ENCODE results near the gene SPAG9. TPM values are rescaled to one million over a fixed set of nuclear protein-coding genes. Genes with fewer than 3 reads are reported as not detected.

The SPAG9 gene
- total and polyA plus RNA-seq, 2 experiments from 2014 or later: 12.1 to 66.2 TPM

GRCh38 chr17:50972577-50972976 is 148.1 kb downstream of the SPAG9 start:
- Histone ChIP-seq H3K4me1 (ENCODE audit: low read depth) (no peaks in the 10 kb centered on the region), H3K36me3 (peaks cover 15% of the 10 kb centered on the region), H3K27ac (no peak overlapping the region), H3K4me3 (no peak overlapping the region), H3K9me3 (ENCODE audit: low read depth) (no peaks in the 10 kb centered on the region), H3K27me3 (no peaks in the 10 kb centered on the region)
- no peak for DNase-seq (ENCODE audit: low read depth in 1 of 2, low spot score in 1 of 2)
- TF ChIP-seq CTCF (IDR thresholded peaks at IDR 0.05; ENCODE audit: low read depth, low read length): no peak

GRCh38 chr17:50967795-50968194 is 152.9 kb downstream of the SPAG9 start:
- Histone ChIP-seq H3K4me1 (ENCODE audit: low read depth) (no peaks in the 10 kb centered on the region), H3K4me3 (no peak overlapping the region), H3K9me3 (ENCODE audit: low read depth) (no peaks in the 10 kb centered on the region), H3K27me3 (no peaks in the 10 kb centered on the region), H3K27ac (no peak overlapping the region), H3K36me3 (peaks cover 14% of the 10 kb centered on the region)
- peak in 1 of 2 donors; percentile 70 for DNase-seq (ENCODE audit: low read depth in 1 of 2, low spot score in 1 of 2)
- no peak for TF ChIP-seq CTCF (IDR thresholded peaks at IDR 0.05; ENCODE audit: low read depth, low read length)

GRCh38 chr17:50966163-50966666 is 154.5 kb downstream of the SPAG9 start:
- H3K4me3 ChIP-seq: no peak overlapping the region
- no peak for DNase-seq (ENCODE audit: low read depth in 1 of 2, low spot score in 1 of 2)
- H3K36me3 ChIP-seq: peaks cover 14% of the 10 kb centered on the region
- no peak overlapping the region for H3K27ac ChIP-seq
- H3K27me3 ChIP-seq: no peaks in the 10 kb centered on the region
- no peaks in the 10 kb centered on the region for H3K9me3 ChIP-seq (ENCODE audit: low read depth)
- no peak for TF ChIP-seq CTCF (IDR thresholded peaks at IDR 0.05; ENCODE audit: low read depth, low read length)
- H3K4me1 ChIP-seq (ENCODE audit: low read depth): no peaks in the 10 kb centered on the region

- Histone ChIP-seq H3K36me3 (peaks cover 8% of the 10 kb centered on the region), H3K27ac (no peak overlapping the region), H3K9me3 (ENCODE audit: low read depth) (no peaks in the 10 kb centered on the region), H3K4me3 (no peak overlapping the region), H3K4me1 (ENCODE audit: low read depth) (no peaks in the 10 kb centered on the region), H3K27me3 (no peaks in the 10 kb centered on the region)
- peak in 1 of 2 donors; percentile 45 for DNase-seq (ENCODE audit: low read depth in 1 of 2, low spot score in 1 of 2)
- TF ChIP-seq CTCF (IDR thresholded peaks at IDR 0.05; ENCODE audit: low read depth, low read length): no peak
These were observed 157.5 kb downstream of the SPAG9 start for GRCh38 chr17:50963139-50963538.

GRCh38 chr17:50961282-50962220 is 159.1 kb downstream of the SPAG9 start:
- Histone ChIP-seq H3K4me3 (no peak overlapping the region), H3K36me3 (peaks cover 3% of the 10 kb centered on the region), H3K27ac (no peak overlapping the region), H3K9me3 (ENCODE audit: low read depth) (no peaks in the 10 kb centered on the region), H3K27me3 (no peaks in the 10 kb centered on the region), H3K4me1 (ENCODE audit: low read depth) (peaks cover 2% of the 10 kb centered on the region)
- no peak for TF ChIP-seq CTCF (IDR thresholded peaks at IDR 0.05; ENCODE audit: low read depth, low read length)
- no peak for DNase-seq (ENCODE audit: low read depth in 1 of 2, low spot score in 1 of 2)
